HG02763 (cell line): Measurements from ENCODE around the gene BDH2.

ENCODE experiments used
- ATAC-seq: cut with Tn5 transposase; IDR thresholded peaks from one replicate; pipeline ENCODE4 v1.9.1; 2021; ENCODE audit warnings: mild to moderate bottlenecking, moderate library complexity; ENCODE audit not compliant: unreplicated experiment

The BDH2 gene

GRCh38 chr4:103029300-103029699 lies 70.3 kb downstream of the BDH2 start:
- ATAC-seq = no peak
